Measurements from ENCODE around the gene ASPSCR1.

ASPSCR1 gene

DNA sequence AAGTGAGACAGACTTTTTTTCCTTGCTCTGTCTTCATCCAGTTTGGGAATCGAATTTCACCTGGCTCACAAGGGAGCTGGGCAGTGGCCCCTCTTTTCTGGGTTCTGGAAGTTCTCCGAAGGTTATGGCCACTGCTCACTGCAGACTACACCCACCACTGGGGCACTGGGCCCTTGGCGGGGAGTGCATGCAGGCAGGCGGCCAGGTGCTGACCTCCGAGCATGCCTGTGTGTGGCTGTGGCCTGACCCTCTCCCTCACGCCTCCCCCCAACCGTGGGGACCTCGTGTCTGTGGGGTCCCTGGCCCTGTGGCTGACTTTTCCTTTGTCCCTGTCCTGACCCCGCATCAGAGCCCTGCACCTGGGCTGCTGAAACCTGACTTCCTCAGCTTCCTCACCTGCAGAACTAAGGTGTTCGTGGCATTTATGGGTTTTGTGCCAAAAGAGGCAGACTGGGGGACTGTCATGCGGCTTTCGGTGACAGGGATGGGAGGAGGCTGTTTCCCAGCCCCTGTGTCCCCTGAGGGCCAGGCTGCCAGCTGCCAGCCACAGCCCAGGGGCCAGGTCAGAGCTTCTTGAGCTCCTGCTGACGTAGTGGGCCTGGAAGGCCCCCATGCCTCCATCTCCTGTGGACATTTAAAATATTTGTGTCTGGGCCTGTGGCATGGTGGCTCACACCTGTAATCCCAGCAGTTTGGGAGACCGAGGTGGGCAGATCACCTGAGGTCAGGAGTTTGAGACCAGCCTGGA lies 21.4 kb downstream of the ASPSCR1 start:
- in situ Hi-C loops (cut with MboI; ENCODE audit: low sequenced_read_pairs), result no loop called here

DNA sequence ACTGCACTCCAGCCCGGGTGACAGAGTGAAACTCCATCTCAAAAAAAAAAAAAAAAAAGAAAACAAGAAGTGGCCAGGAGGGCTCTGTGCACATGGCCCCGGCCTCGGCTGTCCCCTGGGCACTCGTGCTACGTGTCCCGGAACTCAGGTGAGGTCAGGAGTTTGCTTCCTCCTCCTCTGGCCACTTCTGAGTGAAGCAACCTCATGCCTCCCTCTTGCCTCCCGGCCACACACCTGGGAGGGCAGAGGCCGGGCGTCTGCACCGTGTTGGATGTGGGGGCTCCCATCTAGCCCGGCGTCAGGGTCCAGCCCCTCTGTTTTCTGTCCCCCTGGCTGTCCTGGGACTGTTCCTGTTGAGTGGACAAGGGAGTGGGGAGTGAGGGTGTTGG lies 22.2 kb downstream of the ASPSCR1 start:
- in situ Hi-C loops (cut with MboI; ENCODE audit: low sequenced_read_pairs), result no loop called here

DNA sequence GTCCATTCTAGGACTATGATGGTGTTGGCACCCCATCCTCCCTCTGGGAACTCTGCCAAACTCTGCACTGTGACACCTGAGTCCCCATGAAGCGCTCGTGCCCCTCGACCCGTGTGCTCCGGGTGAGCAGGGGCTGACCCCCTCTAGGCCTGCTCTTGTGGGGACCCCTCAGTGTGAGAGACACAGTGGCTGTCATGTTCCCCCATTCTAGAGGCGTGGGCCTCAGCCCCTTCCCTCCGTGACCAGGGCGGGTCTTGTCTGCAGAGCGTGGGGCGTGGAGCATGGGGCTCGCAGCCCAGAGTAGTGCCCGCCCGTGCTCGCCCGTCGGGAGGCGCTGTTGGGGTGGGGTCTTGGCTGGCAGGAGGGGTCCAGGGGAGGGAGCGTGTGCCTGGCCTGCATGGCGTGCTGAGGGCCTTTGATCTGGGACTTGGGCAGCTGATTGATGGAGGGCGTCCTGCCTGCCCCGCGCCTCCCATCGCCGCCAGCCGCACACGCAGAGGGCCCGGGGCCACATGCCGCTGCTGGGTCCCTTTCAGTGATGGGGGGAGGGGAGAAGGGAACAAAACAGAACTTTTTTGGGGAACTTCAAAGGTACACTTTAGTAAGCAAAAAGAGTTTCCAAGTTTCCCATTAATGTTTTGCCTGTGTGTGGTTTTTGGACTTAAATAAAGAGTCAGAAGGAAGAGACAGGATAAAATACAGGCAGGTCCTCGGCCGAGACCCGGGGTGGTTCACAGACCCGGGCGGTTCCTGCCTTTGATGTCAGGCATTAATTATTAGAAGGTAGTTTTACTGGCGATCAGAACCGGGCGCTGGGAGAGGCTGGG lies 22.8 kb downstream of the ASPSCR1 start:
- in situ Hi-C loops (cut with MboI; ENCODE audit: low sequenced_read_pairs), result no loop called here

DNA sequence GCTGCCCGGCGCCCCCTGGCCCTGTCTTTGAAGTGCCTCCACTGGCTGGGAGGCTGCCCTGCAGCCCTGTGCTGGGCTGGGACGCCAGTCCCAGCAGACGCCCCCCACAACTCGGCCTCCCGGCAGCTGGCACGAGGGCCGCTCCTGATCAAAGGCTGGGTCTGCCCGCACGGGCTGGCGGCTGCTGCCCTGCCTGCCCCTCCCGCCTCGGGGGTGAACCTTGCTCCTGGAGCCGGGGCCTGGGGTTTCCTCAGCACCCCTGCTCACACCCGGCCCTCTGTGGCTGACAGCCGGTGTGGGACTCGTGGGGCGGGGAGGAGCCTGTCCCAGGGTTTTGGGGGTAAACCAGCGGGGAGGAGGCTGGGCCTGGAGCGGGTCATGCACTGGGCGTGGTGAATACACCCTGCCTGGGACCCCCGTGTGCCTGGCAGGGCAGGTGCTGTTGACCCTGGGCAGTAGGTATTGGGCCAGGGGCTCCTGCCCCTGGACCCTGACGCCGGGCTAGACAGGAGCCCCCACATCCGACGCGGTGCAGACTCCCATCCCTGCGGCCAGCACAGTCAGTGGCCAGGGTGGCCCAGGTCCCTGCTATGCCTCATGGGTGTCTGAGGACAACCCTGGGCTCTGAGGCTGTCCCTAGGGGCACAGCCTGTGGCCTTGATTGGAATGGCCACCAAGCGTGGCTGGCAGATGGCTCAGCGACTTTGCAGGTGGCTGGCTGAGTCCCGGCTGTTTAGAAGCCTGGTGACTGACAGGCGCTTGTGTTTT lies 23.6 kb downstream of the ASPSCR1 start:
- in situ Hi-C loops (cut with MboI; ENCODE audit: low sequenced_read_pairs), result no loop called here

DNA sequence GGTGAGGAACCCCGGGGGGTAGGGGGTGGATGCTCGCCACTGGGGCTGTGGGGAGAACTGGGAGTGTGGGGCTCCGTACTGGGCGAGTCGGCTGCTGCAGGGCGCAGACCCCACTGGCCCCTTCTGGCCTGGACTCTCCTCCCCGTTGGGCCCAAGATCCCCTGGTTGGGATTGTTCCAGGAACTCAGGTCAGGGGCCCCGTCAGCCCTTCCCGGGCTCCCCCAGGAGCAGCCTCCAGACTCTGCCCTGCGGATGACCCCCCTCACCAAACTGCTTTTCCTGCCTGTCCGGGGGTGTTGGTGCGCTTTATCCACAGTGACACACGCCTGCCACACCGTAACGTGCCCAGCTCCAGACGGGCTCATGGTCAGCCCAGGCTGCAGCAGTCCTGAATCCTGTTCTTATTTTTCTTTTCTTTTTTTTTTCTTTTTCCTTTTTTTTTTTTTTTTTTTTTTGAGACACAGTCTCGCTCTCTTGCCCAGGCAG lies 24.2 kb downstream of the ASPSCR1 start:
- in situ Hi-C loops (cut with MboI; ENCODE audit: low sequenced_read_pairs), result no loop called here

DNA sequence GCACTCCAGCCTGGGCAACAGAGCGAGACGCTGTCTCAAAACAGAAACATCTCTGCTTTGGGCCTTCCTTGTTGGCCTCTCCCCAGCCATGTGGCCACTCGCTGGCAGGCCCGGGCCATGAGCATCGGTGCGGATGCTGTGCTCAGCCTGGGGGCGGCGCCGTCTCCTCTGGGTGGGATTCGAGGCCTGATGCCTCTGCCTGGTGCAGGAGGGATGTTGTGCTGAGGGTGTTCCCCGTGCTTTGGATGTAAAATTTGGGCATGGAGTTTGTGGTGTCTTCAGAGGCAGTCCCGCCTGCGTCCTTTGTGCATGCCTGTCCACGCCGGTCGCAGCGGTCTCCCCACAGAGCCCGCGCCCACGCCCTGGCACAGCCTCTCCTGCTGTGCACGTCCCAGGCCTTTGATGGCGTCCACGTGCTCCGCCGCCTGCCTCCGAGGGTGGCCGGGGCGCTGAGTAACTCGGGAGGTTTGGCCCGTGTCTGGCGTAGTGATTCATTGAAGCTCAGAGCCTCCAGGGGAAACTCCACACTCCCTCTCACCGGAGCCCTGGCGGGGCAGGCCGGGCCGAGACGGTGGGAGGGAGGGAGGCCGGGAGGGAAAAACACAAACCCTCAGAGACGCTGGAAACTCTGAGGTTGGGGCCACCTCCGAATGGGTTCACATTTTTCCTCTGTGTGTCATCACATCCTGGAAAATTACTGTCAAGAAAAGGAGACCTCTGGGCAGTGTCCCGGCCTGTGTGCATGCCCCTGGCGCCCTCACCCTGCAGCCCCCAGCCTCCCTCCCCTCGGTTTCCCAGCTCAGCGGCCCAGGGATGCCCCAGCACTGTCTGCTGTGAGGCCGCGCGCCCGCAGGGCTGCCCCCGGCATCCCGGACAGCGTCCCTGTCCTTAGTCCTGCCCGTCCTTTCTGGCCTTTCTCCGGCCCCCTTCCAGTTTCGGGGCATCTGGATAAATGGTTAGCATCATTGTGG lies 26.3 kb downstream of the ASPSCR1 start:
- in situ Hi-C loops (cut with MboI; ENCODE audit: low sequenced_read_pairs), result no loop called here

DNA sequence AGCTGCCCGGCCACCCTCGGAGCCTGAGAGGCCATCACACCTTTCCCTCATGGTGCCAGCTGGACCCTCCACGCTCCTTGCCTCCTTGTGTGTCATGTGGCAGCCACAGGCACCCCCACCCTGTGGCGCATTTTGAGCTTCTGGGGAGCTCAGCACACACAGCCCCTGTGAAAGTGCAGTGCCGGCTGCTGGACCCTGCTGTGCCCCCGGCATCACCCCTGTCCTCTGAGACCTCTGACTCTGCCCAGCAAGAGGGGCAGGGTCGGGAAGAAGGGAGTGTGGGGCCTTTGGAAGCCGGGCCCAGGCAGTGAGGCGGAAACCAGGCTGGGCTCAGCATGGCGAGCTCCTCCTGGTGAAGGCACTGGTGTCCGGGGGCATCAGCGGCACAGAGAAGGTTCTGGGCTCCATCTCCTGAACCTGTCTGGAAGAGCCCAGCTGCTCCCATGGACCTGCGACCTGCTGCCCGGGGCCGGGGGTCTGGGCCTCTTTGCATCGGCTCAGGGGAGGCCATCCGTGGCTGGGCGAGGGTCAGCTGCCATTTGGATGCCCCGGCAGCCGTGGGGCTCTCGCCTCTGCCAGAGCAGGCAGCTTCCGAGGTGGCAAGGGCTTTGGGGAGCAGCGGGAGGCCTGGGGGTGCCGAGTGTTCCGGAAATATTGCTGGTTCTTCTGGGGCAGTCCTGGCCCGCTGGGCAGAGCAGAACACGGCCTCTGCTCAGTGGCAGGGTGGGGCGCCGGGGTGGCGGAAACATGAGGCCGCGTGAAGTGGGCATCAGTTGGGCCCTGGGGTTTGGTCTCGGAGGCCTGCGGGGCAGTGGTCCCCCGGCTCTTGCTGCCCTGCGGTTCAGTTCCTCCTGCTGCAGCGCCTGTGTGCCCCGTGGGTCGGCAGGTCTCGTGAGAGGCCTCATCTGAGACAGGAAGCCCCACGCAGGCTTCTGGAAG lies 27.4 kb downstream of the ASPSCR1 start:
- in situ Hi-C loops (cut with MboI; ENCODE audit: low sequenced_read_pairs), result no loop called here

DNA sequence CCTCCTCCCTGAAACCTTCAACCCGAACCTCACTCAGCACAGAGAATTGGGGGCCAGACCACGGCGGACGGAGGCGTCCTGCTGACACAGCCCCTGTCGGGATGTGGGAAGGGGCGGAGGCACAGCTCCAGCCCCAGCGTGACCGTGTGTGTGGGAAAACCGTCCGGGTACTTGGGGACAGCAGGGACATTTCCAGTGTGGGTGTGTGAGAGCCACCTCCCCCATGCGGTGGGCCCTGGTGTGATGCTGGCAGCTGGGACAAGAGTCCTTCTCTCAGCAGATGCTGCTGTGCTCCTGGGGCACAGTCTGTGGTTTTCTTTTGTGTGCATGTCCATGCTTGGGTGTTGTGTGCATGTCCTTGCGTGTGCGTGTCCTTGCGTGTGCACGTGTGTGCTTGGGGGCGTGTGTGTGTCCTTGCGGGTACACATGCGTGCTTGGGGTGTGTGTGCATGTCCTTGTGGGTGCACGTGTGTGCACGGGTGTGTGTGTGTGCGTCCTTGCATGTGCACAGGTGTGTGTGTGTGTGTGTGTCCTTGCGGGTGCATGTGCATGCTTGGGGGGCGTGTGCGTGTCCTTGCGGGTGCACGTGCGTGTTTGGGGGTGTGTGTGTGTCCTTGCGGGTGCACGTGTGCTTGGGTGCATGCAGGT lies 28.4 kb downstream of the ASPSCR1 start:
- in situ Hi-C loops (cut with MboI; ENCODE audit: low sequenced_read_pairs), result no loop called here

DNA sequence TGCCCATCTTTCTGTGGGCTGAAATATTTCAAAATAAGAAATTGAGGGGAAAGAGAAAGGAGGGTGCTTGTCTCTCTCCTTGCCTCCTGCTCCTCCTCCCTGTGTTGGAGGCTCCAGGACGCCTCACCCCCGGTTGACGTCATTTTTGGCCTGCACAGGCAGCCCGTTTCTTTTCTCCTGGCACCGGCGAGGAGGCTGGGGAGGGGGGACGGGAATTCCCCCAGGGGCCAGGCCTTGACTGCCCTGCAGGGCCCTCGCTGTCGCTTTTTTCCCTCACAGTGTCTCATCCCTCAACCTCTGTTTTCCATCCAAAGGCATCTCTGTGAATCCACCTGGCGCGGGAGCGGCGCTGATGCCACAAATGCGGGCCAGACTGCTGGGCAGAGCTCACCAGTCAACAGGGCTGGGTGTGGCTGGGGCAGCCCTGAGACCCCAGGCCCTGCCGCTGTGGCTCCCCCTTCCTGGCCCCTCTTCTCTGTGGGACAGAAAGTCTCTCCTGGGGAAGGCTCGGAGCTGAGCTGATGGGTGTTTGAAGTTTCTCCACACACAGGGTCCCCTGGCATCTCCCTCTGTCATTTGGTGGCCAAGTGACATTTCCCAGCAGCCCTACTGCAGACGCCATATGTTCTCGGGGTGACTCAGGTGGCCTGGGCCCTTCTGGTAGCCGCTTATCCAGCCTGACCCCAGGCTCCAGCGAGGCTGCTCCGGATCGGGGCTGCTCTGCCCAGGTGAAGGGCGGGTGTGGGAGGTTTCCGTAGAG lies 29.2 kb downstream of the ASPSCR1 start:
- in situ Hi-C loops (cut with MboI; ENCODE audit: low sequenced_read_pairs), result no loop called here

DNA sequence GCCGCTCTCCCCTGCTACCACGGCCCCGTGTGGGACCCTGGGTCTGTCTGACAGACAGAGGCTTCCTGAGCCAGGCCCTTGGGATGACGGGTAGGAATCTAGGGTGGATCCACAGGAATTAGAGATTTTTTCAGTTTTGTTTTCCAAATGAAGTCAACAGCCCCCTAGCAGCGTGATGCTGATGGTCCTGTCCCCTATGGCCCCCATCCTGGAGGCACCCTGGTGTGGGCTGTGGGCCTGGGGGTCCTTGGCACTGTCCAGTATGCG lies 29.7 kb downstream of the ASPSCR1 start:
- in situ Hi-C loops (cut with MboI; ENCODE audit: low sequenced_read_pairs), result no loop called here

DNA sequence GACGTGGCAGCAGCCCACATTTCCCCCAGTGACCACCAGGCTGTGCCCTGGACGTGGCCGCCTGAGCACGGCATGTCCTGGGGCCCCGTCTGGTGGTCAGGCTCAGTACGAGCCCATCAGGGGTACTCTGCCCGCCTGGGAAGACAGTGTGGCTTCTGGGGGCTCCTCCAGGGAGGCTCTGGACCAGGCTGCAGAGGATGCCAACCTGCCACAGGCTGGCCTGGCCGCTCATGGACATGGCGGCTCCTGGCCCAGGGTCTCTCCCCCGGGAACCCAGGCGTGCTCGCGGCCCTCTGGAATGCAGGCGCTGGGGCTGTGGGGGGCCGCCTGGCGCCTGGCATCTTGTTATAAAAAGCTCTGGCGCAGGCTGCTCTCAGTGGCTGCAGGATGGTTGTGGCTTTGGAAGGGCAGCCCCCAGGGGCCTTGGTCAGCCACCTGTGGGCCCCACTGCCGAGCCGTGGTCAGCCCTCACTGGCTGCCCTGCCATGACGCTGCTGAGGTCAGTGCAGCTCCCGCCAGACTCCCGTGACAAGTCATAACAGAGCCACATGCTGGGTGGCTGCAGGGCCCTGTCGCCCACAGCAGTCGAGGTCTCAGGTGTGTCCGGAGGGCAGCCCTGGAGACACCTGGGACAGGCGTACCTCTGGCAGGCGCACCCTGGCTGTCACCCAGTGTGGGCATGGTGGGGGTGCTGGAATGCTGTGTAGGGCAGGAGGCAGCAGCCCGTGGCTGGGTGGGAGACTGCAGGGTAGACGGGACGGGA lies 30.2 kb downstream of the ASPSCR1 start:
- in situ Hi-C loops (cut with MboI; ENCODE audit: low sequenced_read_pairs), result no loop called here

DNA sequence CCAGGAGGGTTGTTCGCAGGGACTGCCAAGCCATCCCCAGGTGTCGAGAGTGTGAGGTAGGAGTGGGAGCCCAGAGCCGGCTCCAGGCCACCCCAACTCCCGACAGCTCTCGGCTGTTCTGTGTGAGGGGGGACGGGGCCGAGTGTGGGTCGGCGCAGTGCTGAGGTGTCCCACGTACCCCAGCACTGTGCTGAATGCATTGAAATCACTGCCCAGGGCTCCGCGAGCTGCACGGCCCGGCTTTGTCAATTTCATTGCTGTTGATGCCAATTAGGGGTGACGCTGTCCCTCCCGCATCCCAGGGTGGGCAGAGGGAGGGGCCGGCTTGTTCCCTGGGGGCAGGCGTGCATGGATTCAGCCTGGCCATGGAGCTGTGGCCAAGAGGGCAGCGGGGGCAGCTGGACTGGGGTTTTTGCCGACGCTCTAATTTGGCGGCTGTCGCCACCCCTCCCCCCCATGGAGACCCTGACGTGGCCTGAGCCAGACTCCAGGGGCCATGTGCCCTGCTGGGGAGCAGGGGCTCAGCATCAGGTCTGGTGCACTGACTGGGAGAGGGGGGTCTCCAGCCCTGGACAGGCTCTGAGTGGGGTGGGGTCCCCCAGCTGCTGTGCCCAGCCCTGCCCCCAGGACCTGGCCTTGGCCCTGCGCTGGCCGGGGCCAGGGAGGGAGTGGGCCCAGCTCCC lies 31.0 kb downstream of the ASPSCR1 start:
- in situ Hi-C loops (cut with MboI; ENCODE audit: low sequenced_read_pairs), result no loop called here

DNA sequence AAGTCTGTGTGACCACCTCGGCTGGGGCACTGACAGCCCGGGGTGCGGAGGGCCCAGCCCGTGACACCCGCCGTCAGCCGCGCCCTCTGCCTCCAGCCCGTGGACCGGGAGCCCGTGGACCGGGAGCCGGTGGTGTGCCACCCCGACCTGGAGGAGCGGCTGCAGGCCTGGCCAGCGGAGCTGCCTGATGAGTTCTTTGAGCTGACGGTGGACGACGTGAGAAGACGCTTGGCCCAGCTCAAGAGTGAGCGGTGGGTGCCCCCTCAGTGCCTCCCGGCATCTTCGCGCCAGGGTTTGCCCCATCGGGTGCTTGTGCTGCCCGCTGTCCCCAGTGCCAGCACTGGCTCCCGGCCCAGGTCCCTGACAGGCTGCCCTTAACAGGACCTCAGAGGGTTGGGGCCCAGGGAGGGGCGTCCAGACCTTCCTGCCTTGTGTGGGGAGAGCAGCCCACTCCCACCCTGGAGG lies 31.5 kb downstream of the ASPSCR1 start:
- in situ Hi-C loops (cut with MboI; ENCODE audit: low sequenced_read_pairs), result no loop called here

DNA sequence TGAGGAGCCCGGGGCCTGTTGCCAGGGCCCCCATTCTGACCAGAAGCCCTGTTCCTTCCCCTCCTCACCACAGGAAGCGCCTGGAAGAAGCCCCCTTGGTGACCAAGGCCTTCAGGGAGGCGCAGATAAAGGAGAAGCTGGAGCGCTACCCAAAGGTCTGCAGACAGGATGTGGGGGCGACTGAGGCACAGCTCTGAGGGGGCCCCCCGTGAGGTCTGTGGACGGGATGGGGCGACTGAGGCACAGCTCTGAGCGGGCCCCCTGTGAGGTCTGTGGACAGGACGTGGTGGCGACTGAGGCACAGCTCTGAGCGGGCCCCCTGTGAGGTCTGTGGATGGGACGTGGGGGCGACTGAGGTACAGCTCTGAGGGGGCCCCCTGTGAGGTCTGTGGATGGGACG lies 32.0 kb downstream of the ASPSCR1 start:
- in situ Hi-C loops (cut with MboI; ENCODE audit: low sequenced_read_pairs), result no loop called here

DNA sequence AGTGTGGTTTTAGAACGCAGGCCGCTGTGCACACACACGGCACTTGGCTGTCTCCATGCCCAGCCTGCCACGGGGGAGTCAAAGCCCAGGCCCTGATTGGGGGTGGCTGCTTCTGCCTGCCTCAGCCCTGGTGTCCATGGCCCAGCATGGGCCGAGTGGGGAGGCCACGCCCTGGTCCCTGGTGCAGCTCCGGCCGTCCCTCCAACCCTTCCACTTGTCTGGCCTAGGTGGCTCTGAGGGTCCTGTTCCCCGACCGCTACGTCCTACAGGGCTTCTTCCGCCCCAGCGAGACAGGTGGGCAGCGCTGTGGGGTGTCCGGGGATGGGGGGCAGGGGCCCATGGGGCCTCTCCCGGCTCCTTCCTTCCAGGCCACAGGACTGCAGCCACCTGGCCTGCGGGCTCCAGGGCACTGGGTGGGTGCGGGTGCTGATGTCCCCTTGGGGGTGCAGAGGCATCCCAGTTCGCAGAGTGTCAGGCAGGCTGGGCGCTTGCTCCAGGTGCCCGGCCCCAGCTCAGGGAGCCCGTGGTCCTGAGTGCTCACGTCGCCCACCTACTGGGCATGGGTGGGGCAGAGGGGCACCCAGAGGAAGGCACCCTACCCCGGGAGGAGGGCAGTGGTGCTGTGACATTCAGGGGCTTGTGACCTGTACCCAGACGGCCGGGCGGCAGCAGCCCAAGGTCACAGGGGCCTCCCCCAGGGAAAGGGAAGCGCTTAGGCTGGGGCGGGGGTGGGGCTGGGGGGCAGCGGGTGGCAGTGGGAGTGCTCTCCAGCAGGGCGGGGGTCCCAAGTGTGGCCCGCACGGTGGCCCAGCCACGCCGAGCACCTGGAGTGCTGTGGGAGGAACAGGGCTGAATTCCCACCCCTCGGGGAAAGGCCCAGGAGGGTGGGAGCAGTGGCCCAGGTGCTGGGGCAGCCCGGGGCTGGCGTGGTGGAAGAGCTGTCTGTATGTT lies 33.4 kb downstream of the ASPSCR1 start:
- in situ Hi-C loops (cut with MboI; ENCODE audit: low sequenced_read_pairs), result no loop called here

Data from HL-60/S4 (cell line).